Mesothelial cell of epicardium (in vitro differentiated cells): ENCODE data around the gene SLC4A2. TPM values are rescaled to one million over a fixed set of nuclear protein-coding genes. Genes with fewer than 3 reads are reported as not detected.

ENCODE experiments used
- DNase-seq, 2 experiments: peaks; one replicate each; pipeline ENCODE4 v3.0.0; 2021; ENCODE audit warnings: low spot score in 2 of 2; ENCODE audit not compliant: unreplicated experiment in 2 of 2
- H3K27ac Mint-ChIP-seq: 2 replicates; pipeline ENCODE4 v1.8.0; 2021; ENCODE audit warnings: mixed read lengths
- H3K27me3 Mint-ChIP-seq: 2 replicates; pipeline ENCODE4 v1.8.0; 2021; ENCODE audit warnings: low read depth, mixed read lengths
- H3K36me3 Mint-ChIP-seq: 2 replicates; pipeline ENCODE4 v1.8.0; 2021; ENCODE audit warnings: mixed read lengths
- H3K4me1 Mint-ChIP-seq: 2 replicates; pipeline ENCODE4 v1.8.0; 2021; ENCODE audit warnings: mixed read lengths
- H3K4me3 Mint-ChIP-seq: 2 replicates; pipeline ENCODE4 v1.8.0; 2021; ENCODE audit warnings: mild to moderate bottlenecking, moderate library complexity, mixed read lengths
- H3K9me3 Mint-ChIP-seq: 2 replicates; pipeline ENCODE4 v1.8.0; 2021; ENCODE audit warnings: mixed read lengths
- CTCF ChIP-seq: fragments of 200-600 bp; sonication (generic); IDR thresholded peaks from one replicate; pipeline ENCODE4 v1.5.0; 2021; ENCODE audit warnings: antibody characterized with exemption; ENCODE audit not compliant: unreplicated experiment
- total RNA-seq: library from RNA; stranded (reverse); gene quantifications from 3 replicates; pipeline ENCODE4 v1.2.1, GENCODE V29; 2021

SLC4A2 gene
- total RNA-seq, 1 donor from 2014 or later = 243 TPM

- H3K4me1 Mint-ChIP-seq = peaks cover 13% of the 10 kb centered on the region
- peaks cover 22% of the 10 kb centered on the region for H3K36me3 Mint-ChIP-seq
- peak overlapping the region; percentile 74 for H3K27ac Mint-ChIP-seq
- H3K27me3 Mint-ChIP-seq = no peaks in the 10 kb centered on the region
- no peak for DNase-seq
- TF ChIP-seq CTCF = no peak
- no peaks in the 10 kb centered on the region for H3K9me3 Mint-ChIP-seq
- no peak overlapping the region for H3K4me3 Mint-ChIP-seq
Measured at GRCh38 chr7:151068069-151068773, 8.8 kb downstream of the SLC4A2 start.

DNA sequence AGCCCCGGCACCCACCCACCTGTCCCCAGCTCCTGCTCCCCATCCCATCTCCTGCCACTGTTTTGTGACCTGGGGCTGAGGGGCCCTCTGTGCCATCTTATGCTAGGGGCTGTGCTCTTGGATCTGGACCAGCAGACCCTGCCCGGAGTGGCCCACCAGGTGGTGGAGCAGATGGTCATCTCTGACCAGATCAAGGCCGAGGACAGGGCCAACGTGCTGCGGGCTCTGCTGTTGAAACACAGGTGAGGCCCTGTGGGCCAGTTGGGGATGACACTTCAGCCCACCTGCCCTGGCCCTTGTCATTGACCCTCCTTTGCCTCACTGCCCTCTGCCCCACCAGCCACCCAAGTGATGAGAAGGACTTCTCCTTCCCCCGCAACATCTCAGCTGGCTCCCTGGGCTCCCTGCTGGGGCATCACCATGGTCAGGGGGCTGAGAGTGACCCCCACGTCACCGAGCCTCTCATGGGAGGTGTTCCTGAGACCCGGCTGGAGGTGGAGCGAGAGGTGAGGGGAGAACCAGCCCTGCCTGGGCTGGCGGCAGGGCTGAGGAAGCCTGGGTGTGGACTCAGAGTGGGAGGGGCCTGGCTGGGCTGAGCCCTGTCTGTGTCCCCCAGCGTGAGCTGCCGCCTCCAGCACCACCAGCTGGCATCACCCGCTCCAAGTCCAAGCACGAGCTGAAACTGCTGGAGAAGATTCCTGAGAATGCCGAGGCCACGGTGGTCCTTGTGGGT is 10.6 kb downstream of the SLC4A2 start:
- Mint-ChIP-seq H3K9me3 (no peaks in the 10 kb centered on the region), H3K27me3 (no peaks in the 10 kb centered on the region), H3K27ac (no peak overlapping the region), H3K36me3 (peaks cover 28% of the 10 kb centered on the region), H3K4me1 (peaks cover 10% of the 10 kb centered on the region), H3K4me3 (no peak overlapping the region)
- TF ChIP-seq CTCF = no peak
- DNase-seq = no peak

DNA sequence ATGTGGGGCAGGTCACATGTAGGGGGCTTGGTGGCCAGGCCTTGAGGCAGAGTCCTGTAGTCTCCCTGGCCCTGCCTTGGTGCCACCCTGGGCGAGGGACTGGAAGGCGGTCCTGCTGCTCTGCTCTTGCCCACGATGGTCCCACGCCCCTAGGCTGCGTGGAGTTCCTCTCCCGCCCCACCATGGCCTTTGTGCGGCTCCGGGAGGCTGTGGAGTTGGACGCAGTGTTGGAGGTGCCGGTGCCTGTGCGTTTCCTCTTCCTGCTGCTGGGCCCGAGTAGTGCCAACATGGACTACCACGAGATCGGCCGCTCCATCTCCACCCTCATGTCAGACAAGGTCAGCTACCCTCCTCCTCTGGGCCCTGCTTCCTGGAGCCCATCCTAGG is 11.2 kb downstream of the SLC4A2 start:
- no peaks in the 10 kb centered on the region for H3K9me3 Mint-ChIP-seq
- H3K4me3 Mint-ChIP-seq = no peak overlapping the region
- TF ChIP-seq CTCF = no peak
- H3K4me1 Mint-ChIP-seq = peaks cover 10% of the 10 kb centered on the region
- H3K27me3 Mint-ChIP-seq = no peaks in the 10 kb centered on the region
- no peak overlapping the region for H3K27ac Mint-ChIP-seq
- peaks cover 26% of the 10 kb centered on the region for H3K36me3 Mint-ChIP-seq
- no peak for DNase-seq

GRCh38 chr7:151071032-151071866 is 11.9 kb downstream of the SLC4A2 start:
- H3K27me3 Mint-ChIP-seq = no peaks in the 10 kb centered on the region

GRCh38 chr7:151073990-151074389 is 14.6 kb downstream of the SLC4A2 start:
- no peak for DNase-seq
- no peaks in the 10 kb centered on the region for H3K27me3 Mint-ChIP-seq
- peaks cover 7% of the 10 kb centered on the region for H3K4me1 Mint-ChIP-seq
- H3K27ac Mint-ChIP-seq = no peak overlapping the region
- TF ChIP-seq CTCF = no peak
- H3K9me3 Mint-ChIP-seq = no peaks in the 10 kb centered on the region
- H3K4me3 Mint-ChIP-seq = no peak overlapping the region
- peaks cover 22% of the 10 kb centered on the region for H3K36me3 Mint-ChIP-seq

More at GRCh38 chr7:151071032-151071866, 11.9 kb downstream of the SLC4A2 start:
- Mint-ChIP-seq H3K27ac (no peak overlapping the region), H3K4me1 (peaks cover 10% of the 10 kb centered on the region), H3K9me3 (no peaks in the 10 kb centered on the region), H3K4me3 (no peak overlapping the region), H3K36me3 (peaks cover 31% of the 10 kb centered on the region)
- no peak for TF ChIP-seq CTCF
- DNase-seq = no peak
